Kidney epithelial cell (primary cell): ENCODE results near the gene LRRC42. TPM values are rescaled to one million over a fixed set of nuclear protein-coding genes. Genes with fewer than 3 reads are reported as not detected.

ENCODE experiments used
- DNase-seq: peaks from one replicate; pipeline ENCODE4 v3.0.0-alpha.2; 2010; ENCODE audit warnings: low read depth
- H3K27me3 ChIP-seq: 2 replicates; pipeline ENCODE4 v1.6.0; 2011; ENCODE audit warnings: low read length; ENCODE audit not compliant: control insufficient read depth, insufficient read depth
- H3K36me3 ChIP-seq: 2 replicates; pipeline ENCODE4 v1.5.1; 2011; ENCODE audit warnings: low read length; ENCODE audit not compliant: control insufficient read depth, insufficient read depth
- H3K4me3 ChIP-seq: 2 replicates; pipeline ENCODE4 v1.5.1; 2011; ENCODE audit warnings: low read depth, mild to moderate bottlenecking, control low read depth, low read length
- CTCF ChIP-seq: IDR thresholded peaks from 2 replicates; pipeline ENCODE4 v1.5.1; 2011; ENCODE audit warnings: mild to moderate bottlenecking, moderate library complexity, low read length, control low read depth, inconsistent platforms; ENCODE audit not compliant: insufficient read depth, poor library complexity, severe bottlenecking
- total RNA-seq: library from RNA; depleted of rRNA; stranded (reverse); fragments of >200 nt; gene quantifications from 2 replicates; pipeline ENCODE4 v1.2.3, GENCODE V29; 2015

The LRRC42 gene
- total RNA-seq, 1 donor from 2014 or later, result 45.7 TPM

- DNase-seq, result no peak
- Histone ChIP-seq H3K27me3 (no peaks in the 10 kb centered on the region), H3K4me3 (no peak overlapping the region), H3K36me3 (no peaks in the 10 kb centered on the region)
- no peak for TF ChIP-seq CTCF
These were observed 40.6 kb upstream of the LRRC42 start for GRCh38 chr1:53905509-53905908.

- no peak for TF ChIP-seq CTCF
- H3K27me3 ChIP-seq, result no peaks in the 10 kb centered on the region
- DNase-seq, result no peak
- H3K36me3 ChIP-seq, result no peaks in the 10 kb centered on the region
- H3K4me3 ChIP-seq, result no peak overlapping the region
These were observed 40.0 kb upstream of the LRRC42 start for GRCh38 chr1:53906121-53906520.

- H3K27me3 ChIP-seq, result no peaks in the 10 kb centered on the region
- no peak for DNase-seq
- H3K36me3 ChIP-seq, result no peaks in the 10 kb centered on the region
- TF ChIP-seq CTCF, result no peak
- no peak overlapping the region for H3K4me3 ChIP-seq
These were observed 36.2 kb upstream of the LRRC42 start for GRCh38 chr1:53909946-53910345.

- no peak overlapping the region for H3K4me3 ChIP-seq
- no peak for DNase-seq
- H3K27me3 ChIP-seq, result no peaks in the 10 kb centered on the region
- no peaks in the 10 kb centered on the region for H3K36me3 ChIP-seq
- no peak for TF ChIP-seq CTCF
These were observed 34.7 kb upstream of the LRRC42 start for GRCh38 chr1:53911442-53911841.

- H3K4me3 ChIP-seq, result no peak overlapping the region
- no peaks in the 10 kb centered on the region for H3K36me3 ChIP-seq
- no peak for DNase-seq
- TF ChIP-seq CTCF, result no peak
- no peaks in the 10 kb centered on the region for H3K27me3 ChIP-seq
These were observed 32.7 kb upstream of the LRRC42 start for GRCh38 chr1:53913352-53914033.

- Histone ChIP-seq H3K27me3 (no peaks in the 10 kb centered on the region), H3K36me3 (peaks cover 1% of the 10 kb centered on the region), H3K4me3 (no peak overlapping the region)
- no peak for TF ChIP-seq CTCF
- DNase-seq, result no peak
These were observed 27.8 kb upstream of the LRRC42 start for GRCh38 chr1:53918343-53918742.
